Epithelial cell of esophagus (primary cell): ENCODE measurements around the gene SFN.
A peak's percentile ranks its signal among the peaks of the same experiment; 100 is the strongest.

Experiments
- DNase-seq: peaks from one replicate; pipeline ENCODE4 v3.0.0; 2010; ENCODE audit warnings: low read depth
- H3K4me3 ChIP-seq: 2 replicates; pipeline ENCODE4 v1.5.1; 2011; ENCODE audit warnings: mild to moderate bottlenecking, low read length, control low read depth
- CTCF ChIP-seq: IDR thresholded peaks from 2 replicates; pipeline ENCODE4 v1.5.1; 2011; ENCODE audit warnings: low read depth, mild to moderate bottlenecking, low read length, control low read depth, inconsistent platforms; ENCODE audit not compliant: insufficient read depth; ENCODE audit errors: missing control alignments

The SFN gene

GRCh38 chr1:26853156-26853555 is 9.8 kb upstream of the SFN start:
- peak; percentile 97 for TF ChIP-seq CTCF
- H3K4me3 ChIP-seq = no peak overlapping the region
- peak; percentile 99 for DNase-seq

GRCh38 chr1:26853600-26853999 is 9.3 kb upstream of the SFN start:
- no peak for TF ChIP-seq CTCF
- H3K4me3 ChIP-seq = no peak overlapping the region
- DNase-seq = no peak

- DNase-seq = peak; percentile 94
- H3K4me3 ChIP-seq = no peak overlapping the region
- TF ChIP-seq CTCF = no peak
Observed at GRCh38 chr1:26854906-26855305, 8.0 kb upstream of the SFN start.

GRCh38 chr1:26855636-26856035 is 7.3 kb upstream of the SFN start:
- H3K4me3 ChIP-seq = no peak overlapping the region
- no peak for DNase-seq
- TF ChIP-seq CTCF = no peak

GRCh38 chr1:26856181-26856580 is 6.8 kb upstream of the SFN start:
- TF ChIP-seq CTCF = no peak
- no peak for DNase-seq
- H3K4me3 ChIP-seq = no peak overlapping the region

- no peak overlapping the region for H3K4me3 ChIP-seq
- no peak for TF ChIP-seq CTCF
Observed at GRCh38 chr1:26856604-26857469, 6.1 kb upstream of the SFN start.

More at GRCh38 chr1:26856604-26857469, 6.1 kb upstream of the SFN start:
- DNase-seq = peak; percentile 97
